OCI-LY1 (cell line): ENCODE measurements around the gene AUH.

Source experiments
- EZH2 ChIP-seq: fragments of 200-600 bp; sonication (generic), shearing (Covaris generic); IDR thresholded peaks from 2 replicates; pipeline ENCODE4 v1.8.0; 2017; ENCODE audit warnings: borderline replicate concordance, mixed run types, mild to moderate bottlenecking, antibody characterized with exemption, low read length, moderate library complexity, mixed read lengths
- TF ChIP-seq, protein P1 (sequence below): fragments of 200-600 bp; sonication (generic), shearing (Covaris generic); IDR thresholded peaks from 2 replicates; pipeline ENCODE4 v1.5.1; 2017; ENCODE audit warnings: mild to moderate bottlenecking, antibody characterized with exemption, low read length, moderate library complexity, mixed read lengths

DNA sequence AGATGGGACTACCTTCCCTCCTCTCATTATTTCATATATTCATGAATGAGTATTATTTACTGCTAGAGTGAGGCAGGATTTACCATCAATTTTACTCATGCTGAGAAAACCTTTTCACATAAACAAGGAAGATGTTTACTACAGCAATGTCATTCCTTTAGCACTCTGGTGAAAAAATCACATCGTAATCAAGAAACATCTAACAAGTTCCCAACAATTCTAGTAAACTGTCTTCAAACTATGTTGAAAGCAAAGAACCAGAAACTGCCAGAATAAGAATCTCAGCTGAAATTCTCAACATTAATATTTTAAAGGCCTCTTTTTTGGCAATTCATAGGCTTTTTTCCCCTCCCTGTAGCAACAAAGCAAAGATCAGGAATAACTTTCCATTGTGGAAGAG lies 28.2 kb downstream of the AUH start:
- TF ChIP-seq EZH2 = no peak
- TF ChIP-seq, protein P1, sequence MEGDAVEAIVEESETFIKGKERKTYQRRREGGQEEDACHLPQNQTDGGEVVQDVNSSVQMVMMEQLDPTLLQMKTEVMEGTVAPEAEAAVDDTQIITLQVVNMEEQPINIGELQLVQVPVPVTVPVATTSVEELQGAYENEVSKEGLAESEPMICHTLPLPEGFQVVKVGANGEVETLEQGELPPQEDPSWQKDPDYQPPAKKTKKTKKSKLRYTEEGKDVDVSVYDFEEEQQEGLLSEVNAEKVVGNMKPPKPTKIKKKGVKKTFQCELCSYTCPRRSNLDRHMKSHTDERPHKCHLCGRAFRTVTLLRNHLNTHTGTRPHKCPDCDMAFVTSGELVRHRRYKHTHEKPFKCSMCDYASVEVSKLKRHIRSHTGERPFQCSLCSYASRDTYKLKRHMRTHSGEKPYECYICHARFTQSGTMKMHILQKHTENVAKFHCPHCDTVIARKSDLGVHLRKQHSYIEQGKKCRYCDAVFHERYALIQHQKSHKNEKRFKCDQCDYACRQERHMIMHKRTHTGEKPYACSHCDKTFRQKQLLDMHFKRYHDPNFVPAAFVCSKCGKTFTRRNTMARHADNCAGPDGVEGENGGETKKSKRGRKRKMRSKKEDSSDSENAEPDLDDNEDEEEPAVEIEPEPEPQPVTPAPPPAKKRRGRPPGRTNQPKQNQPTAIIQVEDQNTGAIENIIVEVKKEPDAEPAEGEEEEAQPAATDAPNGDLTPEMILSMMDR = no peak
